Measurements from ENCODE around the gene SIRT2. TPM values are rescaled to one million over a fixed set of nuclear protein-coding genes. Genes with fewer than 3 reads are reported as not detected.

Gene SIRT2
- total RNA-seq, 1 experiment from 2014 or later = 8.4 TPM

DNA sequence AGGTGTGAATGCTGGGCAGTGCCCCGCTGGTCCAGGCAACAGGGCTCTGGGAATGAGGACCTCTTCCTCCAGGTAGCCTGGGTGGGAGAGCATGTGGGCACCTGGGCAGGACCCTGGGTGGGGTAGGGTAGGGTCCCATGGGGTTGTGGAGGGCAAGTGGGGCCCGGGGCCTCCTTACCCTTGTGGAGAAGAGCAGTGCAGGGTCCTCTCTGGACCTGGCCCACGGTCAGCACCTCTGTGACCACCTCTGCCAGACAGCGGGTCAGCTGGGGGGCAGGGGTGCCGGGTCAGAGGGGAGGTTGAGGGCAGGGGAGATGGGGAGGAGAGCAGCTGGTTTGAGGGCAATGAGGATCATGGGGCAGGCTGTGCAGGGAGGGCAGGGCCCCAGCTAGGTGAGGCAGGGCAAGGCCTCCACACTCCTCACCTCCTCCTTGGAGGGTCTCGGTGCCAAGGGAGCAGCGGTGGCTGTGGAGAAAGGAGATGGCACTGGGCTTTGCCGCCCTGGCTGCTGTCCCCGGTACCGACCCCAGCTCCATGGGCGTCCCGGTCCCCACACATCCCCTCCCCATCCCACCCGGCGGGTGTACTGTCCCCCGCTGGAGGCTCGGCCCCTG is 12.1 kb upstream of the SIRT2 start:
- no peak overlapping the region for H2BK120ac ChIP-seq (ENCODE audit: low read depth, low read length, poor library complexity, severe bottlenecking)
- H3K18ac ChIP-seq (ENCODE audit: insufficient read length, low read depth, low read length) = no peak overlapping the region
- WGBS (ENCODE audit: extremely low coverage, insufficient read length, low lambda C conversion rate) = no CpG with 5 or more reads among the region's 16 CpGs
- H3K4me1 ChIP-seq (ENCODE audit: insufficient read depth, low read length) = no peaks in the 10 kb centered on the region; the same call in 1 of the 2 replicates
- no peaks in the 10 kb centered on the region for H3K79me2 ChIP-seq (ENCODE audit: insufficient read depth, low read length)
- H2AK5ac ChIP-seq (ENCODE audit: insufficient read length, low read length) = no peak overlapping the region
- no peak overlapping the region for H3K14ac ChIP-seq (ENCODE audit: insufficient read depth, low read length)
- no peaks in the 10 kb centered on the region for H3K79me1 ChIP-seq (ENCODE audit: insufficient read depth, low read depth, low read length, poor library complexity, severe bottlenecking)
- no peaks in the 10 kb centered on the region for H3K9me3 ChIP-seq (ENCODE audit: control insufficient read depth, low read depth, low read length)
- no peak overlapping the region for H3K9ac ChIP-seq (ENCODE audit: extremely low read depth, insufficient read length, low read length)
- no peak overlapping the region for H3K23ac ChIP-seq (ENCODE audit: insufficient read length, low read depth, low read length)
- H3K27me3 Mint-ChIP-seq (ENCODE audit: low read depth) = no peaks in the 10 kb centered on the region; the same call in none of the 2 replicates
- no peak overlapping the region for H2BK5ac ChIP-seq (ENCODE audit: insufficient read length, low read length)
- H3K4me2 ChIP-seq (ENCODE audit: insufficient read depth, insufficient read length, low read length) = no peak overlapping the region
- no peak overlapping the region for H3K4ac ChIP-seq (ENCODE audit: low read depth, low read length)
- H4K91ac ChIP-seq (ENCODE audit: insufficient read length, low read depth, low read length) = no peak overlapping the region
- H3K36me3 Mint-ChIP-seq (ENCODE audit: insufficient read depth in 1 of 3, low read depth in 3 of 3) = peaks cover 10 to 26% (median 18%) of the 10 kb centered on the region in 3 experiments; a peak in 6 of 7 replicates
- no peak overlapping the region for H2BK20ac ChIP-seq (ENCODE audit: low read depth, low read length, poor library complexity, severe bottlenecking)
- DNase-seq = no peak
- TF ChIP-seq, protein P1, sequence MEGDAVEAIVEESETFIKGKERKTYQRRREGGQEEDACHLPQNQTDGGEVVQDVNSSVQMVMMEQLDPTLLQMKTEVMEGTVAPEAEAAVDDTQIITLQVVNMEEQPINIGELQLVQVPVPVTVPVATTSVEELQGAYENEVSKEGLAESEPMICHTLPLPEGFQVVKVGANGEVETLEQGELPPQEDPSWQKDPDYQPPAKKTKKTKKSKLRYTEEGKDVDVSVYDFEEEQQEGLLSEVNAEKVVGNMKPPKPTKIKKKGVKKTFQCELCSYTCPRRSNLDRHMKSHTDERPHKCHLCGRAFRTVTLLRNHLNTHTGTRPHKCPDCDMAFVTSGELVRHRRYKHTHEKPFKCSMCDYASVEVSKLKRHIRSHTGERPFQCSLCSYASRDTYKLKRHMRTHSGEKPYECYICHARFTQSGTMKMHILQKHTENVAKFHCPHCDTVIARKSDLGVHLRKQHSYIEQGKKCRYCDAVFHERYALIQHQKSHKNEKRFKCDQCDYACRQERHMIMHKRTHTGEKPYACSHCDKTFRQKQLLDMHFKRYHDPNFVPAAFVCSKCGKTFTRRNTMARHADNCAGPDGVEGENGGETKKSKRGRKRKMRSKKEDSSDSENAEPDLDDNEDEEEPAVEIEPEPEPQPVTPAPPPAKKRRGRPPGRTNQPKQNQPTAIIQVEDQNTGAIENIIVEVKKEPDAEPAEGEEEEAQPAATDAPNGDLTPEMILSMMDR (conservative IDR thresholded peaks at IDR 0.05) = no peak
- no peak overlapping the region for H3T11ph ChIP-seq (ENCODE audit: low read length)
- H3K56ac ChIP-seq (ENCODE audit: insufficient read length, low read depth, low read length) = no peak overlapping the region
- H2AFZ ChIP-seq (ENCODE audit: low read length) = no peak overlapping the region
- H3K27me3 ChIP-seq (ENCODE audit: insufficient read depth, low read length) = no peaks in the 10 kb centered on the region
- H3K27ac Mint-ChIP-seq = no peak overlapping the region
- no peak overlapping the region for H2BK15ac ChIP-seq (ENCODE audit: low read depth, low read length)
- H3K9me3 Mint-ChIP-seq = peaks cover 0 to 2% of the 10 kb centered on the region in 2 experiments; a peak in 1 of 5 replicates
- no peak overlapping the region for H2BK12ac ChIP-seq (ENCODE audit: insufficient read length, low read depth, low read length)
- peaks cover 3 to 4% of the 10 kb centered on the region in 2 experiments; a peak in 3 of 4 replicates for H3K4me1 Mint-ChIP-seq
- H3K23me2 ChIP-seq (ENCODE audit: insufficient read length, low read depth, low read length, poor library complexity, severe bottlenecking) = no peaks in the 10 kb centered on the region
- H4K20me1 ChIP-seq (ENCODE audit: control insufficient read depth, insufficient read depth, insufficient read length) = no peaks in the 10 kb centered on the region
- H3K4me3 Mint-ChIP-seq = no peak overlapping the region
- H4K5ac ChIP-seq (ENCODE audit: insufficient read length, low read depth, low read length) = no peak overlapping the region
- no peak overlapping the region for H3K27ac ChIP-seq (ENCODE audit: insufficient read length, low read depth, low read length)
- H4K8ac ChIP-seq (replicated peaks; ENCODE audit: insufficient read length, low read depth, low read length) = no peak overlapping the region

Data from H9 (cell line).